H9 (cell line): ENCODE measurements around the gene CNMD. TPM values are rescaled to one million over a fixed set of nuclear protein-coding genes. Genes with fewer than 3 reads are reported as not detected.

Experiments used
- DNase-seq: peaks from one replicate; pipeline ENCODE4 v3.0.0-alpha.2; 2017
- H2AFZ ChIP-seq: one replicate; pipeline ENCODE4 v1.6.1; 2013; ENCODE audit warnings: mild to moderate bottlenecking, low read length, control low read depth, moderate library complexity
- H2AK5ac ChIP-seq: 2 replicates; pipeline ENCODE4 v1.6.1; 2013; ENCODE audit warnings: low read length, control low read depth, mixed read lengths; ENCODE audit not compliant: insufficient read length
- H2BK120ac ChIP-seq: one replicate; pipeline ENCODE4 v1.6.1; 2013; ENCODE audit warnings: low read depth, mild to moderate bottlenecking, low read length, control low read depth, inconsistent platforms; ENCODE audit not compliant: poor library complexity, severe bottlenecking
- H2BK12ac ChIP-seq: 2 replicates; pipeline ENCODE4 v1.6.1; 2013; ENCODE audit warnings: low read length, control low read depth, mixed read lengths, low read depth; ENCODE audit not compliant: insufficient read length
- H2BK15ac ChIP-seq: 2 replicates; pipeline ENCODE4 v1.6.1; 2013; ENCODE audit warnings: low read depth, low read length, control low read depth
- H2BK20ac ChIP-seq: one replicate; pipeline ENCODE4 v1.6.1; 2013; ENCODE audit warnings: low read depth, mild to moderate bottlenecking, low read length, control low read depth, inconsistent platforms; ENCODE audit not compliant: poor library complexity, severe bottlenecking
- H2BK5ac ChIP-seq: 2 replicates; pipeline ENCODE4 v1.6.1; 2013; ENCODE audit warnings: low read length, control low read depth, mixed read lengths; ENCODE audit not compliant: insufficient read length
- H3K14ac ChIP-seq: 2 replicates; pipeline ENCODE4 v1.6.1; 2013; ENCODE audit warnings: low read length, control low read depth; ENCODE audit not compliant: insufficient read depth
- H3K18ac ChIP-seq: 2 replicates; pipeline ENCODE4 v1.6.1; 2013; ENCODE audit warnings: low read depth, mild to moderate bottlenecking, mixed read lengths, low read length, control low read depth; ENCODE audit not compliant: insufficient read length
- H3K23ac ChIP-seq: 2 replicates; pipeline ENCODE4 v1.6.1; 2013; ENCODE audit warnings: low read length, control low read depth, mixed read lengths, low read depth; ENCODE audit not compliant: insufficient read length
- H3K23me2 ChIP-seq: 2 replicates; pipeline ENCODE4 v1.6.1; 2013; ENCODE audit warnings: low read depth, mild to moderate bottlenecking, mixed read lengths, low read length, control low read depth; ENCODE audit not compliant: insufficient read length, poor library complexity, severe bottlenecking
- H3K27ac ChIP-seq: 2 replicates; pipeline ENCODE4 v1.5.1; 2013; ENCODE audit warnings: low read length, control low read depth, mixed read lengths, low read depth; ENCODE audit not compliant: insufficient read length
- H3K27me3 ChIP-seq: 2 replicates; pipeline ENCODE4 v1.6.1; 2013; ENCODE audit warnings: low read length, control low read depth, inconsistent platforms; ENCODE audit not compliant: insufficient read depth
- H3K4ac ChIP-seq: 2 replicates; pipeline ENCODE4 v1.6.1; 2013; ENCODE audit warnings: low read depth, mild to moderate bottlenecking, control low read depth, inconsistent platforms, low read length, moderate library complexity
- H3K4me1 ChIP-seq: 2 replicates; pipeline ENCODE4 v1.6.1; 2013; ENCODE audit warnings: low read length, control low read depth, inconsistent platforms; ENCODE audit not compliant: insufficient read depth
- H3K4me2 ChIP-seq: 2 replicates; pipeline ENCODE4 v1.6.1; 2013; ENCODE audit warnings: low read length, control low read depth, mixed read lengths; ENCODE audit not compliant: insufficient read length, insufficient read depth
- H3K56ac ChIP-seq: 2 replicates; pipeline ENCODE4 v1.6.1; 2013; ENCODE audit warnings: low read depth, mild to moderate bottlenecking, mixed read lengths, low read length, control low read depth; ENCODE audit not compliant: insufficient read length
- H3K79me1 ChIP-seq: 2 replicates; pipeline ENCODE4 v1.6.1; 2013; ENCODE audit warnings: low read depth, mild to moderate bottlenecking, moderate library complexity, low read length, control low read depth, inconsistent platforms; ENCODE audit not compliant: insufficient read depth, poor library complexity, severe bottlenecking
- H3K79me2 ChIP-seq: 2 replicates; pipeline ENCODE4 v1.6.1; 2013; ENCODE audit warnings: low read length, control low read depth, inconsistent platforms; ENCODE audit not compliant: insufficient read depth
- H3K9ac ChIP-seq: 2 replicates; pipeline ENCODE4 v1.6.1; 2013; ENCODE audit warnings: low read length, control low read depth, mixed read lengths; ENCODE audit not compliant: insufficient read length; ENCODE audit errors: extremely low read depth
- H3K9me3 ChIP-seq: one replicate; pipeline ENCODE4 v1.6.1; 2013; ENCODE audit warnings: low read depth, low read length, inconsistent platforms; ENCODE audit not compliant: control insufficient read depth
- H3T11ph ChIP-seq: one replicate; pipeline ENCODE4 v1.6.1; 2013; ENCODE audit warnings: mild to moderate bottlenecking, low read length, control low read depth, inconsistent platforms
- H4K20me1 ChIP-seq: one replicate; pipeline ENCODE4 v1.6.1; 2013; ENCODE audit not compliant: control insufficient read depth, insufficient read length, insufficient read depth
- H4K5ac ChIP-seq: 2 replicates; pipeline ENCODE4 v1.6.1; 2013; ENCODE audit warnings: low read depth, mild to moderate bottlenecking, mixed read lengths, low read length, control low read depth; ENCODE audit not compliant: insufficient read length
- H4K8ac ChIP-seq: replicated peaks from 2 replicates; pipeline ENCODE4 v1.6.1; 2013; ENCODE audit warnings: low read length, control low read depth, mixed read lengths, low read depth; ENCODE audit not compliant: insufficient read length
- H4K91ac ChIP-seq: 2 replicates; pipeline ENCODE4 v1.6.1; 2013; ENCODE audit warnings: low read depth, mild to moderate bottlenecking, moderate library complexity, mixed read lengths, low read length, control low read depth; ENCODE audit not compliant: insufficient read length
- H3K27ac Mint-ChIP-seq, 3 experiments: 2 replicates in 2 of 3; 3 replicates in 1 of 3; pipeline ENCODE4 v1.8.0; 2020 to 2021; ENCODE audit warnings: mixed read lengths in 3 of 3, mild to moderate bottlenecking in 1 of 3, moderate library complexity in 1 of 3
- H3K27me3 Mint-ChIP-seq: 2 replicates; pipeline ENCODE4 v1.8.0; 2021; ENCODE audit warnings: low read depth, mild to moderate bottlenecking, moderate library complexity, mixed read lengths
- H3K36me3 Mint-ChIP-seq, 3 experiments: 2 replicates in 2 of 3; 3 replicates in 1 of 3; pipeline ENCODE4 v1.8.0; 2020 to 2021; ENCODE audit warnings: low read depth in 3 of 3, mixed read lengths in 3 of 3; ENCODE audit not compliant: insufficient read depth in 1 of 3
- H3K4me1 Mint-ChIP-seq, 2 experiments: 2 replicates each; pipeline ENCODE4 v1.8.0; 2020; ENCODE audit warnings: mixed read lengths in 2 of 2
- H3K4me3 Mint-ChIP-seq, 2 experiments: 2 replicates in 1 of 2; 3 replicates in 1 of 2; pipeline ENCODE4 v1.8.0; 2020 to 2021; ENCODE audit warnings: mild to moderate bottlenecking in 2 of 2, mixed read lengths in 2 of 2, moderate library complexity in 1 of 2
- H3K9me3 Mint-ChIP-seq, 2 experiments: 2 replicates in 1 of 2; 3 replicates in 1 of 2; pipeline ENCODE4 v1.8.0; 2020; ENCODE audit warnings: mild to moderate bottlenecking in 2 of 2, mixed read lengths in 2 of 2, moderate library complexity in 1 of 2
- WGBS: extraction: QIAGEN DNeasy Blood & Tissue Kit; methylation state at CpG from one replicate; pipeline ENCODE4 v1.1.7; 2013; ENCODE audit warnings: missing lambda C conversion rate, low lambda C conversion rate, mixed read lengths; ENCODE audit not compliant: insufficient read length; ENCODE audit errors: extremely low coverage; 5-methylcytosine and 5-hydroxymethylcytosine counted together
- total RNA-seq: library from RNA; stranded (reverse); gene quantifications from 2 replicates; pipeline ENCODE4 v1.2.1, GENCODE V29; 2021
- TF ChIP-seq, protein P1 (sequence below): fragments of 200-600 bp; sonication (generic); conservative IDR thresholded peaks from 3 replicates; pipeline ENCODE4 v1.8.0; 2021; ENCODE audit warnings: antibody characterized with exemption, mild to moderate bottlenecking

The CNMD gene
- total RNA-seq, 1 experiment from 2014 or later = 96.0 TPM

DNA sequence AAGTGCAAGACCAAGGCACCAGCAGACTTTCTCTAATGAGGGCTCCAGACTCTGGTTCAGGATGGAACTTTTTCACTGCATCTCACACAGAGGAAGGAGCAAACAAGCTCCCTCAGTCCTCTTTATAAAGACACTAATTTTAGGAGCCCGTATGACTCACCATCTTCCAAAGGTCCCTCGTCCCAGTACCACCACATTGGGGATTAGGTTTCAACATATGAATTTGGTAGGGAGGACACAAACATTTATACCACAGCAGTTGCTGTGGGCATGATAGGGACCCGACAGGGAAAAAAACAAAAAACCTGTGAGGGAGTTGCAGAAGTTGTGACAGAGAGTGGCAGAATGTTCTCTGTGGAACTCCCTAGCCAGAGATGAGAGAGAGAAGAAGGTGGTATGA is 6.5 kb upstream of the CNMD start:
- Histone ChIP-seq H3K14ac (no peak overlapping the region), H3K9me3 (no peaks in the 10 kb centered on the region), H3K9ac (no peak overlapping the region), H2AK5ac (no peak overlapping the region), H3K4ac (no peak overlapping the region), H3K79me1 (no peaks in the 10 kb centered on the region), H3K18ac (no peak overlapping the region), H3K79me2 (no peaks in the 10 kb centered on the region), H4K5ac (no peak overlapping the region), H3K4me2 (no peak overlapping the region), H3K27ac (no peak overlapping the region), H2BK12ac (no peak overlapping the region), H4K8ac (no peak overlapping the region), H3K23ac (no peak overlapping the region), H3K23me2 (no peaks in the 10 kb centered on the region), H3K4me1 (no peaks in the 10 kb centered on the region), H2BK15ac (no peak overlapping the region), H2BK120ac (no peak overlapping the region), H4K20me1 (no peaks in the 10 kb centered on the region), H3K56ac (no peak overlapping the region), H2BK20ac (no peak overlapping the region), H2AFZ (no peak overlapping the region), H3K27me3 (no peaks in the 10 kb centered on the region), H4K91ac (no peak overlapping the region), H2BK5ac (no peak overlapping the region), H3T11ph (no peak overlapping the region)
- WGBS = no CpG with 5 or more reads among the region's 3 CpGs
- Mint-ChIP-seq H3K27me3 (peaks cover 3% of the 10 kb centered on the region; the same call in 1 of the 2 replicates), H3K4me3 (no peak overlapping the region), H3K9me3 (peaks cover 9 to 15% of the 10 kb centered on the region in 2 experiments; a peak in 4 of 5 replicates), H3K4me1 (peaks cover 6 to 8% of the 10 kb centered on the region in 2 experiments), H3K36me3 (peaks cover 0 to 22% (median 14%) of the 10 kb centered on the region in 3 experiments; a peak in 5 of 7 replicates), H3K27ac (no peak overlapping the region)
- TF ChIP-seq, protein P1, sequence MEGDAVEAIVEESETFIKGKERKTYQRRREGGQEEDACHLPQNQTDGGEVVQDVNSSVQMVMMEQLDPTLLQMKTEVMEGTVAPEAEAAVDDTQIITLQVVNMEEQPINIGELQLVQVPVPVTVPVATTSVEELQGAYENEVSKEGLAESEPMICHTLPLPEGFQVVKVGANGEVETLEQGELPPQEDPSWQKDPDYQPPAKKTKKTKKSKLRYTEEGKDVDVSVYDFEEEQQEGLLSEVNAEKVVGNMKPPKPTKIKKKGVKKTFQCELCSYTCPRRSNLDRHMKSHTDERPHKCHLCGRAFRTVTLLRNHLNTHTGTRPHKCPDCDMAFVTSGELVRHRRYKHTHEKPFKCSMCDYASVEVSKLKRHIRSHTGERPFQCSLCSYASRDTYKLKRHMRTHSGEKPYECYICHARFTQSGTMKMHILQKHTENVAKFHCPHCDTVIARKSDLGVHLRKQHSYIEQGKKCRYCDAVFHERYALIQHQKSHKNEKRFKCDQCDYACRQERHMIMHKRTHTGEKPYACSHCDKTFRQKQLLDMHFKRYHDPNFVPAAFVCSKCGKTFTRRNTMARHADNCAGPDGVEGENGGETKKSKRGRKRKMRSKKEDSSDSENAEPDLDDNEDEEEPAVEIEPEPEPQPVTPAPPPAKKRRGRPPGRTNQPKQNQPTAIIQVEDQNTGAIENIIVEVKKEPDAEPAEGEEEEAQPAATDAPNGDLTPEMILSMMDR = no peak
- DNase-seq = no peak
